Neural cell (in vitro differentiated cells): ENCODE measurements around the gene QRFPR. TPM values are rescaled to one million over a fixed set of nuclear protein-coding genes. Genes with fewer than 3 reads are reported as not detected.

ENCODE experiments used
- H2AFZ ChIP-seq: fragments of 200-600, 300-800 bp; sonication (generic), shearing (Covaris generic); 2 replicates; pipeline ENCODE4 v1.6.0; 2014; ENCODE audit warnings: low read depth, mild to moderate bottlenecking, antibody characterized with exemption, low read length, moderate library complexity
- H3F3A ChIP-seq: fragments of 200-600 bp; shearing (Covaris generic); 2 replicates; pipeline ENCODE4 v1.6.1; 2016; ENCODE audit warnings: mild to moderate bottlenecking, moderate library complexity, mixed read lengths, antibody characterized with exemption, low read length; ENCODE audit not compliant: insufficient read depth, poor library complexity, severe bottlenecking
- H3K27ac ChIP-seq: fragments of 200-600, 300-800 bp; sonication (generic), shearing (Covaris generic); 2 replicates; pipeline ENCODE4 v1.5.1; 2014; ENCODE audit warnings: mild to moderate bottlenecking, low read length, moderate library complexity
- H3K27me3 ChIP-seq: fragments of 300-800, 200-600 bp; sonication (generic), shearing (Covaris generic); 2 replicates; pipeline ENCODE4 v1.6.0; 2014; ENCODE audit warnings: mild to moderate bottlenecking, low read depth, low read length, moderate library complexity; ENCODE audit not compliant: insufficient read depth
- H3K36me3 ChIP-seq: fragments of 300-800, 200-600 bp; sonication (generic), shearing (Covaris generic); 2 replicates; pipeline ENCODE4 v1.5.1; 2014; ENCODE audit warnings: mild to moderate bottlenecking, antibody characterized with exemption, low read length, moderate library complexity; ENCODE audit not compliant: insufficient read depth
- H3K4me2 ChIP-seq: fragments of 300-800, 200-600 bp; sonication (generic), shearing (Covaris generic); 2 replicates; pipeline ENCODE4 v1.6.0; 2014; ENCODE audit warnings: mild to moderate bottlenecking, low read length
- H3K4me3 ChIP-seq: fragments of 300-800, 200-600 bp; sonication (generic), shearing (Covaris generic); 2 replicates; pipeline ENCODE4 v1.5.1; 2014; ENCODE audit warnings: mild to moderate bottlenecking, low read length, moderate library complexity
- H3K79me2 ChIP-seq: fragments of 200-600 bp; shearing (Covaris generic); replicated peaks from 2 replicates; pipeline ENCODE4 v1.6.0; 2014; ENCODE audit warnings: mild to moderate bottlenecking, low read length, moderate library complexity; ENCODE audit not compliant: insufficient read depth
- H3K9ac ChIP-seq: fragments of 300-800, 200-600 bp; sonication (generic), shearing (Covaris generic); 2 replicates; pipeline ENCODE4 v1.6.1; 2016; ENCODE audit warnings: mild to moderate bottlenecking, low read length, mixed read lengths
- H3K9me2 ChIP-seq: fragments of 200-600 bp; shearing (Covaris generic); 2 replicates; pipeline ENCODE4 v1.6.1; 2016; ENCODE audit warnings: mild to moderate bottlenecking, low read length, mixed read lengths; ENCODE audit not compliant: insufficient read depth
- H3K9me3 ChIP-seq: fragments of 200-600, 300-800 bp; sonication (generic), shearing (Covaris generic); 2 replicates; pipeline ENCODE4 v1.6.1; 2016; ENCODE audit warnings: mild to moderate bottlenecking, mixed run types, low read length, moderate library complexity, mixed read lengths
- H4K20me1 ChIP-seq: fragments of 200-600 bp; shearing (Covaris generic); 2 replicates; pipeline ENCODE4 v1.6.1; 2016; ENCODE audit warnings: mild to moderate bottlenecking, mixed run types; ENCODE audit not compliant: insufficient read depth
- CTCF ChIP-seq: fragments of 450-650 bp; IDR thresholded peaks from 2 replicates; pipeline ENCODE4 v1.5.1; 2014; ENCODE audit warnings: antibody characterized with exemption, mild to moderate bottlenecking, moderate library complexity; ENCODE audit not compliant: poor library complexity, severe bottlenecking
- EP300 ChIP-seq: fragments of 450-650 bp; conservative IDR thresholded peaks from 2 replicates; pipeline ENCODE4 v1.6.1; 2014; ENCODE audit warnings: antibody characterized with exemption, mild to moderate bottlenecking, moderate library complexity; ENCODE audit not compliant: poor library complexity, severe bottlenecking
- EZH2 ChIP-seq: fragments of 200-600, 300-800 bp; shearing (Covaris generic), sonication (generic); IDR thresholded peaks from 2 replicates; pipeline ENCODE4 v1.6.1; 2014; ENCODE audit warnings: antibody characterized with exemption, low read length, borderline replicate concordance, mild to moderate bottlenecking; ENCODE audit not compliant: insufficient read depth, poor library complexity, severe bottlenecking
- MXI1 ChIP-seq: fragments of 450-650 bp; conservative IDR thresholded peaks from 2 replicates; pipeline ENCODE4 v1.6.1; 2014; ENCODE audit warnings: antibody characterized with exemption, mild to moderate bottlenecking; ENCODE audit not compliant: poor library complexity, severe bottlenecking
- POLR2AphosphoS5 ChIP-seq: IDR thresholded peaks from 2 replicates; pipeline ENCODE4 v1.6.1; 2012
- RAD21 ChIP-seq: fragments of 450-650 bp; conservative IDR thresholded peaks from 2 replicates; pipeline ENCODE4 v1.6.1; 2014; ENCODE audit warnings: antibody characterized with exemption, mild to moderate bottlenecking, moderate library complexity
- SMC3 ChIP-seq: fragments of 450-650 bp; conservative IDR thresholded peaks from 2 replicates; pipeline ENCODE4 v1.6.1; 2014; ENCODE audit warnings: antibody characterized with exemption, mild to moderate bottlenecking, moderate library complexity; ENCODE audit not compliant: poor library complexity
- TAF1 ChIP-seq: IDR thresholded peaks from 2 replicates; pipeline ENCODE4 v1.6.1; 2012; ENCODE audit warnings: low read depth
- polyA plus RNA-seq: library from polyadenylated mRNA; depleted of rRNA; stranded (reverse); fragments of >200 nt; gene quantifications from 2 replicates; pipeline ENCODE4 v1.2.3, GENCODE V29; 2014
- TF ChIP-seq, protein P1 (sequence below): IDR thresholded peaks from 2 replicates; pipeline ENCODE4 v1.6.1; 2012; ENCODE audit warnings: borderline replicate concordance

QRFPR gene
- polyA plus RNA-seq, 1 donor from 2014 or later = 0.54 TPM

- no peak overlapping the region for H3K4me2 ChIP-seq
- H3K9ac ChIP-seq = no peak overlapping the region
- no peaks in the 10 kb centered on the region for H3K27me3 ChIP-seq
Measured at GRCh38 chr4:121304893-121305292, 75.9 kb downstream of the QRFPR start.

GRCh38 chr4:121299367-121299766 lies 81.5 kb downstream of the QRFPR start:
- Histone ChIP-seq H3K79me2 (no peaks in the 10 kb centered on the region), H4K20me1 (no peaks in the 10 kb centered on the region), H3K27me3 (no peaks in the 10 kb centered on the region), H2AFZ (no peak overlapping the region), H3K9me3 (no peaks in the 10 kb centered on the region), H3K4me3 (no peak overlapping the region), H3K27ac (no peak overlapping the region), H3F3A (no peaks in the 10 kb centered on the region), H3K4me2 (no peak overlapping the region), H3K36me3 (no peaks in the 10 kb centered on the region), H3K9me2 (no peaks in the 10 kb centered on the region), H3K9ac (no peak overlapping the region)
- TF ChIP-seq POLR2AphosphoS5 (no peak), MXI1 (no peak), EZH2 (no peak), RAD21 (no peak), TAF1 (no peak), CTCF (no peak), SMC3 (no peak), EP300 (no peak)
- TF ChIP-seq, protein P1, sequence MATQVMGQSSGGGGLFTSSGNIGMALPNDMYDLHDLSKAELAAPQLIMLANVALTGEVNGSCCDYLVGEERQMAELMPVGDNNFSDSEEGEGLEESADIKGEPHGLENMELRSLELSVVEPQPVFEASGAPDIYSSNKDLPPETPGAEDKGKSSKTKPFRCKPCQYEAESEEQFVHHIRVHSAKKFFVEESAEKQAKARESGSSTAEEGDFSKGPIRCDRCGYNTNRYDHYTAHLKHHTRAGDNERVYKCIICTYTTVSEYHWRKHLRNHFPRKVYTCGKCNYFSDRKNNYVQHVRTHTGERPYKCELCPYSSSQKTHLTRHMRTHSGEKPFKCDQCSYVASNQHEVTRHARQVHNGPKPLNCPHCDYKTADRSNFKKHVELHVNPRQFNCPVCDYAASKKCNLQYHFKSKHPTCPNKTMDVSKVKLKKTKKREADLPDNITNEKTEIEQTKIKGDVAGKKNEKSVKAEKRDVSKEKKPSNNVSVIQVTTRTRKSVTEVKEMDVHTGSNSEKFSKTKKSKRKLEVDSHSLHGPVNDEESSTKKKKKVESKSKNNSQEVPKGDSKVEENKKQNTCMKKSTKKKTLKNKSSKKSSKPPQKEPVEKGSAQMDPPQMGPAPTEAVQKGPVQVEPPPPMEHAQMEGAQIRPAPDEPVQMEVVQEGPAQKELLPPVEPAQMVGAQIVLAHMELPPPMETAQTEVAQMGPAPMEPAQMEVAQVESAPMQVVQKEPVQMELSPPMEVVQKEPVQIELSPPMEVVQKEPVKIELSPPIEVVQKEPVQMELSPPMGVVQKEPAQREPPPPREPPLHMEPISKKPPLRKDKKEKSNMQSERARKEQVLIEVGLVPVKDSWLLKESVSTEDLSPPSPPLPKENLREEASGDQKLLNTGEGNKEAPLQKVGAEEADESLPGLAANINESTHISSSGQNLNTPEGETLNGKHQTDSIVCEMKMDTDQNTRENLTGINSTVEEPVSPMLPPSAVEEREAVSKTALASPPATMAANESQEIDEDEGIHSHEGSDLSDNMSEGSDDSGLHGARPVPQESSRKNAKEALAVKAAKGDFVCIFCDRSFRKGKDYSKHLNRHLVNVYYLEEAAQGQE = no peak

More at GRCh38 chr4:121304893-121305292, 75.9 kb downstream of the QRFPR start:
- no peaks in the 10 kb centered on the region for H3K79me2 ChIP-seq
- no peak overlapping the region for H2AFZ ChIP-seq
- H3K4me3 ChIP-seq = no peak overlapping the region
- H3K27ac ChIP-seq = no peak overlapping the region
- TF ChIP-seq MXI1 (no peak), POLR2AphosphoS5 (no peak), TAF1 (no peak), RAD21 (no peak), EZH2 (no peak)
- TF ChIP-seq, protein P1 = no peak
- no peaks in the 10 kb centered on the region for H3F3A ChIP-seq
- no peaks in the 10 kb centered on the region for H3K36me3 ChIP-seq
- H4K20me1 ChIP-seq = no peaks in the 10 kb centered on the region
- H3K9me2 ChIP-seq = no peaks in the 10 kb centered on the region
- no peaks in the 10 kb centered on the region for H3K9me3 ChIP-seq
